DMS 273 treated with DMSO at 0.1 percent for 48 hours (cell line): Measurements from ENCODE around the gene VPS39.

Experiments
- DNase-seq: peaks from one replicate; lab custom pipeline; 2025; lab: John Stamatoyannopoulos, UW

VPS39 gene

GRCh38 chr15:42201801-42202200, 6.3 kb downstream of the VPS39 start:
- DNase-seq = no peak

- no peak for DNase-seq
Measured at GRCh38 chr15:42199126-42199525, 9.0 kb downstream of the VPS39 start.

- no peak for DNase-seq
Measured at GRCh38 chr15:42198516-42198915, 9.6 kb downstream of the VPS39 start.

GRCh38 chr15:42194513-42194912, 13.6 kb downstream of the VPS39 start:
- no peak for DNase-seq

- no peak for DNase-seq
Measured at GRCh38 chr15:42193383-42193782, 14.7 kb downstream of the VPS39 start.

- no peak for DNase-seq
Measured at GRCh38 chr15:42191610-42192346, 16.3 kb downstream of the VPS39 start.

GRCh38 chr15:42190370-42190769, 17.7 kb downstream of the VPS39 start:
- DNase-seq = no peak

- no peak for DNase-seq
Measured at GRCh38 chr15:42185801-42186200, 22.3 kb downstream of the VPS39 start.

GRCh38 chr15:42184736-42185135, 23.4 kb downstream of the VPS39 start:
- no peak for DNase-seq

GRCh38 chr15:42184296-42184695, 23.8 kb downstream of the VPS39 start:
- DNase-seq = no peak

GRCh38 chr15:42182961-42183360, 25.1 kb downstream of the VPS39 start:
- DNase-seq = no peak

GRCh38 chr15:42182328-42182886, 25.7 kb downstream of the VPS39 start:
- no peak for DNase-seq

- DNase-seq = no peak
Measured at GRCh38 chr15:42178056-42178455, 30.0 kb downstream of the VPS39 start.

- no peak for DNase-seq
Measured at GRCh38 chr15:42175671-42176070, 32.4 kb downstream of the VPS39 start.

- no peak for DNase-seq
Measured at GRCh38 chr15:42172475-42172874, 35.6 kb downstream of the VPS39 start.

- no peak for DNase-seq
Measured at GRCh38 chr15:42171795-42172194, 36.3 kb downstream of the VPS39 start.

GRCh38 chr15:42171122-42171521, 37.0 kb downstream of the VPS39 start:
- DNase-seq = no peak

GRCh38 chr15:42166225-42166940, 41.7 kb downstream of the VPS39 start:
- no peak for DNase-seq

GRCh38 chr15:42165106-42165505, 43.0 kb downstream of the VPS39 start:
- no peak for DNase-seq

- no peak for DNase-seq
Measured at GRCh38 chr15:42163947-42164550, 44.1 kb downstream of the VPS39 start.

GRCh38 chr15:42163291-42163690, 44.8 kb downstream of the VPS39 start:
- DNase-seq = no peak

GRCh38 chr15:42160136-42160535, 48.0 kb downstream of the VPS39 start:
- DNase-seq = no peak
